OCI-LY3 (cell line): ENCODE data around the gene SRC.

Experiments
- H2AFZ ChIP-seq: fragments of 200-600, 300-600 bp; shearing (Covaris generic); 2 replicates; pipeline ENCODE4 v1.6.0; 2014; ENCODE audit warnings: antibody characterized with exemption, low read depth, low read length
- H3K27ac ChIP-seq: fragments of 200-600, 300-600 bp; sonication (generic); 2 replicates; pipeline ENCODE4 v1.5.1; 2014; ENCODE audit warnings: mild to moderate bottlenecking, low read length, moderate library complexity, mixed read lengths
- H3K27me3 ChIP-seq: fragments of 200-600, 300-600 bp; sonication (generic); 2 replicates; pipeline ENCODE4 v1.6.1; 2014; ENCODE audit warnings: low read depth, low read length, mixed read lengths
- H3K36me3 ChIP-seq: fragments of 200-600, 300-600 bp; sonication (generic); replicated peaks from 2 replicates; pipeline ENCODE3; 2014; ENCODE audit warnings: low read depth, low read length, mixed read lengths
- H3K4me1 ChIP-seq: fragments of 300-600, 200-600 bp; sonication (generic); 2 replicates; pipeline ENCODE4 v1.6.1; 2014; ENCODE audit warnings: low read length, mixed read lengths
- H3K4me2 ChIP-seq: fragments of 200-600, 300-600 bp; sonication (generic); 2 replicates; pipeline ENCODE4 v1.6.1; 2014; ENCODE audit warnings: low read length, mixed read lengths
- H3K4me3 ChIP-seq: fragments of 300-600, 200-600 bp; sonication (generic); 2 replicates; pipeline ENCODE4 v1.5.1; 2014; ENCODE audit warnings: antibody characterized with exemption, mild to moderate bottlenecking, low read length, moderate library complexity
- H3K79me2 ChIP-seq: fragments of 300-600, 200-600 bp; shearing (Covaris generic); 2 replicates; pipeline ENCODE4 v1.6.1; 2014; ENCODE audit warnings: mild to moderate bottlenecking, low read length, mixed read lengths
- H3K9ac ChIP-seq: fragments of 300-600, 200-600 bp; shearing (Covaris generic); 2 replicates; pipeline ENCODE4 v1.6.0; 2014; ENCODE audit warnings: mild to moderate bottlenecking, low read length, moderate library complexity
- H3K9me3 ChIP-seq: fragments of 200-600, 300-600 bp; shearing (Covaris generic); 2 replicates; pipeline ENCODE4 v1.6.1; 2014; ENCODE audit warnings: low read length, mixed read lengths; ENCODE audit not compliant: insufficient read depth
- H4K20me1 ChIP-seq: fragments of 200-600, 300-600 bp; sonication (generic); 2 replicates; pipeline ENCODE4 v1.6.1; 2016; ENCODE audit warnings: low read length, mixed read lengths; ENCODE audit not compliant: insufficient read depth
- CTCF ChIP-seq: fragments of 200-600, 300-600 bp; sonication (generic); IDR thresholded peaks from 2 replicates; pipeline ENCODE4 v1.5.1; 2014; ENCODE audit warnings: antibody characterized with exemption, low read length, low read depth
- EZH2phosphoT487 ChIP-seq: fragments of 200-600 bp; shearing (Covaris generic); IDR thresholded peaks from 2 replicates; pipeline ENCODE4 v1.6.1; 2018; ENCODE audit warnings: antibody characterized with exemption, mixed run types, low read depth

Gene SRC

DNA sequence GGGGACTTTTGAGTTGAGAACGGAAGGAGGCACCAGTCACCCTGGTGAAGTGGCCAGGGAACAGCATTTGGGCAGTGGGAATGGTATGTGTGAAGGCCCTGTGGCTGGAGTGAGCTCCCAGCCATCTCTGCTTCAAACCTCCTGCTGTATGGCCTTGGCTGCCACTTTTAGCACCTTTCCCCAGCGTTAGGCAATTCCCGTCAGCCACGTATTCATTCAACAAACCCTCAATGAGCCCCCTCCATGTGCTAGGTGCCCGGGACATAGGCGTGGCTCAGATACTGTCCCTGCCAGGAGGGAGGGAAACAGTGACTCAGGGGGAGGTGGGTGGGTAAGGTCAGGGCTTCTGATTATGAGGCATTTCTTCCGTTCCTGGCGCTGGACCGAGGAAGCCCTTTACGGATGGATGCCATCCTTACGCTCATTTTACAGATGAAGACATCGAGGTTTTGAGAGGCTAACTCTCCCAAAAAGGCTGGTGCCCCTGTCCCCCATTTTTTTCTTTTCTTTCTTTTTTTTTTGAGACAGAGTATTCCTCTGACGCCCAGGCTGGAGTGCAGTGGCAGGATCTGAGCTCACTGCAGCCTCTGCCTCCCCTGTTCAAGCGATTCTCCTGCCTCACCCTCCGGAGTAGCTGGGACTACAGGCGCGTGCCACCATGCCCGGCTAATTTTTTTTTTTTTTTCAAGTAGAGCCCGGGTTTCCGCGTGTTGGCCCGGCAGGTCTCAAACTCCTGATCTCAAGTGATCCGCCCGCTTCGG, 37.5 kb downstream of the SRC start:
- Histone ChIP-seq H3K27me3 (no peaks in the 10 kb centered on the region), H2AFZ (no peak overlapping the region), H3K4me3 (peak overlapping the region; percentile 53), H4K20me1 (peaks cover 38% of the 10 kb centered on the region), H3K79me2 (peaks cover 36% of the 10 kb centered on the region), H3K9ac (peak overlapping the region; percentile 40; the same call in 1 of the 2 replicates), H3K4me1 (peaks cover 44% of the 10 kb centered on the region), H3K4me2 (peak overlapping the region; percentile 67), H3K36me3 (peaks cover 72% of the 10 kb centered on the region), H3K27ac (no peak overlapping the region), H3K9me3 (no peaks in the 10 kb centered on the region)
- TF ChIP-seq CTCF (no peak), EZH2phosphoT487 (no peak)

DNA sequence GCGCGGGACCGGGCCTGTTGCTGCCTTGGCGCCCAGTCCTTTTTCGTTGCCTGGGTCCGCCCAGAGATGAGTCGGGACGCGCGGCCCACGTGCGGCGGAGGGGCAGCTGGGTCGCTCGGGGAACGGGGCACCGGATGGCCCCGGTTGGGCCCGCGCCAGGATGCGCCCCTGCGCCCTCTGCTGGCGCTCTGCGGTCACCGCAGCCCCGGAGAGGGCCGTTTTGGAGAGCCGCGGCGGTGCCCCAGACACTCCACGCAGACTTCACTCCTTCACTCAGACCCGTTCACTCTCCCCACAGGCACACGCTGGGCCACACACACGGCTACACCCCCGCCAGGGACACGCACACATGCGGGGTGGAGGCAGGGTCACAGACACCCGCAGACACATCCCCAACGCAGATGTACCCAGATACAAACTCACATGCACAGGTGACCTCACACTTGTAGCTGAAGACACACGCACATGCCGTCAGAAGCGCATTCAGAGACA, 38.8 kb downstream of the SRC start:
- Histone ChIP-seq H3K9ac (peak overlapping the region; percentile 40; the same call in 1 of the 2 replicates), H4K20me1 (peaks cover 36% of the 10 kb centered on the region), H3K27ac (peak overlapping the region; percentile 8; the same call in 1 of the 2 replicates), H3K79me2 (peaks cover 27% of the 10 kb centered on the region), H3K27me3 (no peaks in the 10 kb centered on the region), H2AFZ (no peak overlapping the region), H3K4me1 (peaks cover 44% of the 10 kb centered on the region), H3K36me3 (peaks cover 73% of the 10 kb centered on the region), H3K4me3 (peak overlapping the region; percentile 53), H3K9me3 (no peaks in the 10 kb centered on the region), H3K4me2 (peak overlapping the region; percentile 67)
- peak; percentile 98 for TF ChIP-seq CTCF
- TF ChIP-seq EZH2phosphoT487 = no peak

- H3K79me2 ChIP-seq = peaks cover 24% of the 10 kb centered on the region
- TF ChIP-seq EZH2phosphoT487 = no peak
- no peak overlapping the region for H2AFZ ChIP-seq
- H3K36me3 ChIP-seq = peaks cover 73% of the 10 kb centered on the region
- no peaks in the 10 kb centered on the region for H3K9me3 ChIP-seq
- H3K4me2 ChIP-seq = peak overlapping the region; percentile 67
- H4K20me1 ChIP-seq = peaks cover 34% of the 10 kb centered on the region
- H3K4me1 ChIP-seq = peaks cover 44% of the 10 kb centered on the region
- H3K27ac ChIP-seq = 0 out of 2 replicates have a peak overlapping the region, but pooled peaks have one; percentile 8
- H3K9ac ChIP-seq = no peak overlapping the region
- H3K27me3 ChIP-seq = no peaks in the 10 kb centered on the region
- H3K4me3 ChIP-seq = no peak overlapping the region
Measured at GRCh38 chr20:37385176-37385575, 39.2 kb downstream of the SRC start.

- no peaks in the 10 kb centered on the region for H3K9me3 ChIP-seq
- no peak overlapping the region for H3K4me3 ChIP-seq
- H2AFZ ChIP-seq = no peak overlapping the region
- peaks cover 41% of the 10 kb centered on the region for H3K4me1 ChIP-seq
- H3K36me3 ChIP-seq = peaks cover 71% of the 10 kb centered on the region
- peaks cover 19% of the 10 kb centered on the region for H3K79me2 ChIP-seq
- H3K27me3 ChIP-seq = no peaks in the 10 kb centered on the region
- H3K27ac ChIP-seq = no peak overlapping the region
- no peak for TF ChIP-seq CTCF
- TF ChIP-seq EZH2phosphoT487 = no peak
- H4K20me1 ChIP-seq = peaks cover 27% of the 10 kb centered on the region
- H3K9ac ChIP-seq = no peak overlapping the region
- H3K4me2 ChIP-seq = no peak overlapping the region
Measured at GRCh38 chr20:37385659-37386504, 39.9 kb downstream of the SRC start.
